NOMO-1 (cell line): ENCODE results near the gene GNAT1.

Experiments
- DNase-seq, 2 experiments: peaks; one replicate each; lab custom pipeline; 2025; ENCODE audit not compliant: unreplicated experiment in 2 of 2; lab: John Stamatoyannopoulos, UW

Gene GNAT1

DNA sequence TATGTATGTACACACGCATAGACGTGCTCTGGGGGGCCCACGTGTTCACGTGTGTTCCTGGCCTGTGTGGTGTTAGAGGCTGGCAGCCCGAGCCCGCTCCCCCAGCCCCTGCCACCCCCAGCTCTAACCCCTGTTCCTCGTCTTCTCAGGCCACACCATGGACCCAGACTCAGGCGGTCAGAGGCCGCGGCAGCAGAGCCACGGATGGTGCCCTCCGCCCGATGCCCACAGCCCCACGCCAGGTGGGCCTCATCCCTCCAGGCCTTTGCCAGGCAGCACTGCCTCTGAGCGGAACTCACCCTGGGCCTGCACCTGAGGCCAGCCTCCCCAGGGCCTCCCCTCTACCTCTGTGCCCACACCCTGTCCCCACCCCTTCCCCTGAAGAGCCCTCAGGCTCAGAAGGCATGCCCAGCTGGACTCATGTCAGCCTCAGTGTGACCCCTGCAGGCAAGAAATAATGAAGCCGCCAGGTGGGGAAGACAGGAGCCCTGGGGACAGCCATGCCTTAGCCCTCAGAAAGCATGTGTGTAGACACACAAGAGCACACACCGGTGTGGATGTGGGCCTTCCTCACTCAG is 16.4 kb upstream of the GNAT1 start:
- DNase-seq = no peak

DNA sequence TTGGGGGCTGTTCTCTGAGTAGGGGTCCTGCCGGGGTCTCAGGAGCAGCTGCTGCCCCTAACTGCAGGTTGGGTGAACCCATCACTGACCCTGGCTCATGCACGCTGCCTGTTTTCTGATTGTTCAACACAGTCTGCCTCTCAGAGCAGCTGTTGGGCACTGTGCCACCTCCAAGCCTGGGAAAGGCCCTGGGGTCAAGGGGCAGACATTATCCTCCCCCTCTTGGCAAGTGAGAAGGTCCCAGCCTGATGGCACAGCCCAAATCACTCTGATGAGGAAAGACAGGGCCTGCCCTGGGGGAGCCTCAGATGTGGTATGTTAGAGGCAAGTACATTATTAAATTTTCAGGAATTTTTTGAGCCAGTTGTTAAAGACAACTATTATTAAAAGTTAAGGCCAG is 14.1 kb upstream of the GNAT1 start:
- no peak for DNase-seq

DNA sequence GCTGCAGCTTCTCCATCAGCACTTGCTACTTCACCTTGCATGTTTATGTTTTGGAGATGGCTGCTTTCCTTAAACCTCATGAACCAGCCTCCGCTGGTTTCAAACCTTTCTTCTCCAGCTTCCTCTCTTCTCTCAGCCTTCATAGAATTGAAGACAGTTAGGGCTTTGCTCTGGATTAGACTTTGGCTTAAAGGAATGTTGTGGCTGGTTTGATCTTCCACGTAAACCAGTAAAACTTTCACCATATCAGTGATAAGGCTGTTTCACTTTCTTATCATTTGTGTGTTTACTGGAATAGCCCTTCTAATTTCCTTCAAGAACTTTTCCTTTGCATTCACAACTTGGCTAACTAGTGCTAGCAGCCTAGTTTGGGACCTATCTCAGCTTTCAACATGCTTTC is 11.7 kb upstream of the GNAT1 start:
- DNase-seq = no peak

DNA sequence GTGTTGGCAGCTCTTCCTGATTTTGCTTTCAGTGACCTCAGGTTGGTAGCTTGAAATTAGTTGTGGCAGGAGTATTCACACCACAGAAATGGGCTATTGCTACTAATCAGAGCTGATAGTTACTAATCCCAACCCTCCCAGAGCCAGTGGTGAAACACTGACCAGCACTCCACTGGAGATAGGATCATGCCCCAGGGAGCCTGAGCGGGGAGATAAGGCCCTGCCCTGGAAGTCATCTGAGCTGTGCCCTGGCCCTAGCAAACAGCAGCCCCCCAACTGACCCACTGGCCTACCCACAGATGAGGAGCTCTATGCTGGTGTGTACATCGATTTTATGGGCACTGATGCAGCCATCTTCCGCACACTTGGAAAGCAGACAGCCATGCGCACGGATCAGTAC is 9.4 kb upstream of the GNAT1 start:
- DNase-seq = no peak

DNA sequence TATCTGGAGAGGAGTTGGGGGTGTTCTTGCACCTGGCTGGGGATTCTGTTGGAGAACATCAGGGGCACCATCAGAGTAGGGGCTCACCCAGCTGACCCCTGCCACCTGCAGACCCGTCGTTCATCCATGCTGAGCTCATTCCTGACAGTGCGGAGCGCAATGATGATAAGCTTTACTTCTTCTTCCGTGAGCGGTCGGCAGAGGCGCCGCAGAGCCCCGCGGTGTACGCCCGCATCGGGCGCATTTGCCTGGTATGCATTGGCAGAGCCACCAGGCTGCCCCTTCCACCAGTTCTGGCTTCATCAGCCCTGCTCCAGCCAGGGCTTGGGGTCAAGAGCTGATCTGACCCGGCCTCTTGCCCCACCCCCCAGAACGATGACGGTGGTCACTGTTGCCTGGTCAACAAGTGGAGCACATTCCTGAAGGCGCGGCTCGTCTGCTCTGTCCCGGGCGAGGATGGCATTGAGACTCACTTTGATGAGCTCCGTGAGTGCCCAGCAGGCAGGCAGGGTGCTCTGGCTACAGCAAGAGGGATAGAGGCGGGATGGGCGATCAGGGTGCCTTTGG is 8.8 kb upstream of the GNAT1 start:
- DNase-seq = no peak

DNA sequence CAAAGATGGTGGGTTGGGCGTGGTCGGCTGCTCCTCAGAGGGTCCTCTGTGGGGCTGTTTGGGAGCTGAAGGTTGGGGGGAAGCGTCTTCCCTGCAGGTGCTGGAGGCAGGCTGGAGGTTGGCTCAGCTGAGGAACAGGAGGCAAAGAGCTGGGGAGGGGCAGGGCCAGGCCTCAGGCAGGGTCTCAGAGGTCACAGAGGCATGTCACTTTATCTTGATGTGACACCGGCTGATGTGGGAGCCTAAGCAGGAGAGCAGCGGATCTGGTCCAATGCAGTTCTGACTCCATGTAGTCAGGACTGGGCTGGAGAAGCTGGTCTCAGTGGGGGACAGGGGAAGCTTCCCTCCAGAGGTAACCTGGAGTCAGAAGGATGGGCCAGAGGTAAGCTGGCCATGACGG is 7.7 kb upstream of the GNAT1 start:
- no peak for DNase-seq

DNA sequence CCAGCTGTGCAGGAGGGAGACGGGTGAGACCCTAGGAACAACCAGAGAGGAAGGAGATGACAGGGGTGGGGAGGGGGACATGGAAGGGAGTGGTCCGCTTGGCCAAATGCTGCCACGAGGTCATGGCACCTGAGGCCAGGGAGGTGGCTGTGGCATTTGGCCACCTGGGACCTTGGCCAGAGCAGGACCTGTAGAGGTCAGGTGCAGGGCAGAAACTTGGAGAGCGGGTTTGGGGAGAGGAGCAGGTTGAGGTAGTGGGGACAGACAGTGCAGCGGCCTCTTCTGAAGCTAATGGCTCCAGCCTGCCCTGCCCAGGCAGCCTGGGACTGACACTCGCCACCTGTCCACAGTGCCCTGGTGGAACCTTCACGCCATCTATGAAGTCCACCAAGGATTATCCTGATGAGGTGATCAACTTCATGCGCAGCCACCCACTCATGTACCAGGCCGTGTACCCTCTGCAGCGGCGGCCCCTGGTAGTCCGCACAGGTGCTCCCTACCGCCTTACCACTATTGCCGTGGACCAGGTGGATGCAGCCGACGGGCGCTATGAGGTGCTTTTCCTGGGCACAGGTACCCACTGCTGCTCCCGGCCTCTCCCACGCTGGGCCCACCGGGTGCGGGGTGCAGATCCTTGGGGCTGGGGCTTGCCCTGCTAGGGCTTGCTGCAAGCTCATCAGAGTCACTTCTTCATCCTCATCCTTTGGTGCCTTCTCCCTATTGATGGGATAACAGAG is 7.0 kb upstream of the GNAT1 start:
- no peak for DNase-seq

DNA sequence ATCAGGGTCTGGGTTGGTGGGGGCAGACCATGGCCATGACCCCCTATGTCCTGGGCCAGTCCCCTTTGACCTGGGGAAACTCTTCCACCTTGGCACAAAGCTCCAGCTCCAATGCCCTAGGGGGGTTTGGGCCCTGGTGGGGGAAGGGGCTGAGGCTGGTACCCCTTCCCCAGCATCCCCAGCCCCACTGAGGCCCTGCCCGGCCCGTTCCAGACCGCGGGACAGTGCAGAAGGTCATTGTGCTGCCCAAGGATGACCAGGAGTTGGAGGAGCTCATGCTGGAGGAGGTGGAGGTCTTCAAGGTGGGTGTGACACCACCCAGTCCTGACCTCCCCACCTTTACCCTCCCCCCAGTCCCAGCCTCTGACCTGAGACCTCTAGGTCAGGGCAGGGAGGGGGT is 6.2 kb upstream of the GNAT1 start:
- DNase-seq = no peak

DNA sequence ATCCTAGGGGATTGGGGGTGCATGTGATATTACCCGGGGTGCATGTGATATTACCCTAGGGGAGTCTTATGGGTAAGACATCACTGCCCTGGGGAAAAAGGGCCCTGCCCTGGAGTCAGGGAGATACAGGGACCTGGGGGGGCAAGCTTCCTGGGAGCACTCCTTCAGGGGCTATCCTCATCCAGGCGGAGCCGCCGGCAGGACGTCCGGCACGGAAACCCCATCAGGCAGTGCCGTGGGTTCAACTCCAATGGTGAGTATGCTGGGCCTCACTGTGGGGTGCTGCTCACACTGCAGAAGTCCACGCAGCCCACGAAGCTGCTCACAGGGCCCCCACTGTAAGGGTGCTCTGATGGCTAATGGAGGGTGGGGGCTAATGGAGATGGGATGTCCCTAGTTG is 5.3 kb upstream of the GNAT1 start:
- no peak for DNase-seq

DNA sequence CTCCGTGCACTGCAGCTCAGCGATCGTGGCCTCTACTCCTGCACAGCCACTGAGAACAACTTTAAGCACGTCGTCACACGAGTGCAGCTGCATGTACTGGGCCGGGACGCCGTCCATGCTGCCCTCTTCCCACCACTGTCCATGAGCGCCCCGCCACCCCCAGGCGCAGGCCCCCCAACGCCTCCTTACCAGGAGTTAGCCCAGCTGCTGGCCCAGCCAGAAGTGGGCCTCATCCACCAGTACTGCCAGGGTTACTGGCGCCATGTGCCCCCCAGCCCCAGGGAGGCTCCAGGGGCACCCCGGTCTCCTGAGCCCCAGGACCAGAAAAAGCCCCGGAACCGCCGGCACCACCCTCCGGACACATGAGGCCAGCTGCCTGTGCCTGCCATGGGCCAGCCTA is 3.7 kb upstream of the GNAT1 start:
- no peak for DNase-seq

DNA sequence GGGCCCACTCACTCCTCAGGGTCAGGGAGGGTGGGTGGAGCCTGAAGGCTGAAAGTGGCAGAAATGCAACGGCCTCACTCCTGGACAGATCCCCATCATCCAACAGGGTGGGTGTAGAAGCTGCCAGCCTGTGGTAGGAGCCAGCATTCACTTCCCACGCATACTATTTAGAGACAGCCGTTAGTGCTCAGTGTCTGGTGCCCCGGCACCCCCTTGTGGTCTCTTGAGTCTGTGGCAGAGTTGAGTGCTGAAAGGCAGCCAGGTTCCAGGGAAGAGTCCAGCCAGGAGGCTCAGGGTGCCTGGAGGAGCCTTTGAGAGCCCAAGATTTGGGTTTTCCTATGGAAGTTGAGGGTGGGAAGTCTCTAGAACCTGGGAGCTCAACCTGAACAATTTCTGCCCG is 2.1 kb upstream of the GNAT1 start:
- peak; percentile 58 to 74 for DNase-seq

DNA sequence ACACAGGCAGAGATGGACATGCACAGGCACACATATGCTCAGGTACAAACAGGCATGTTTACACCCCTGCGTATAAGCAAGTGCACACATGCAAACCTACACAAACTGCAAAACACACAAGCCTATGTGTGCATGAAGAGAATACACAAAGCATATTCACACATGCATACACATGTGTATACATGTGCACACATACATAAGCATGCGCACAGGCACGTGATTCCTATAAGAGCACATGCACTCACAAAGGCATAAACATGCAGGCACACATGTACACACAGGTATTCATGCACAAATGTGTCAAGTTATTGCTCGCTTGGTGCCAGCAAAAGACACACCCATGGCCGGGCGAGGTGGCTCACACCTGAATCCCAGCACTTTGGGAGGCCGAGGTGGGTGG is 1.4 kb upstream of the GNAT1 start:
- DNase-seq = no peak

DNA sequence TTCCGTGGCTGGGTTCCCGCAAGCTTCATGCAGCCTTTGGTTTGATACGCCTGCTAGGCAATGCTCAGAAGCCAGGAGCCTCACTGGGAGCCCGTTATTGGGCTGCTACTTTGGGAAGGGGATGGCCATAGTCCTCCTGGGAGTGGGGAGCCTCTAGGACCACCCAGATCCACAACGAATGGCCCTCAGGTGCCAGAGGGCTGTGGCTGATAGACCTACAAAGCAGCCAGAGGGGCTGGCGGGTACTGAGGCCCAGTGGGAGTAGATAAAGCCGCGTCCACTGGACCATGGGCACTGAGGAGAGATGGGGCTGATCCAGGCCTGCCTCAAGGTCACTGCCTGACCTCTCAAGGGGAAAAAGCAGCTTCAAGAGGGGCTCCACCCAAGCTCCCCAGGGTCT is 714 bp downstream of the GNAT1 start:
- no peak for DNase-seq

DNA sequence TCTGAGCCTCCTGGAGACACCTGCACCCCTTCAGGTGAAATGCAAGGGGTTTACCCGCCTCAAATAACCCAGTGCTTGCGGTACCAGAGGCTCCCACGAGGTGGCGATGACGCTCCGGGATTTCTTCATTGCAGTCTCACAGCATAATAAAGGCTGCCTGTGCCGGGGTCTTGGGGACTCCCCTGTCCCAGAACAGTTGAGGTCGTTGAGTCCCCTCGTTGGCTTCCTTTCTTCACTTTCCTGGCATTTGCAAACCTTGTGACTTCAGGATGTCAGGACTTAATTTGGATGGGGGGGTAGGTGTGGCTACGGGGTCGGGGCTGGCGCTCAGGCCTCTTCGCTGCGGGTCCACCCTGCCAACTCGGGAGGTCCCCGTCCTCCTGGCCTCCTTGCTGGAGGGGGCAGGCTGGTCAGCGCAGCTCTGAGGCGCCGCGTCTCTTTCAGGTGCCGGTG is 1.3 kb downstream of the GNAT1 start:
- DNase-seq = peak; percentile 11 to 39

DNA sequence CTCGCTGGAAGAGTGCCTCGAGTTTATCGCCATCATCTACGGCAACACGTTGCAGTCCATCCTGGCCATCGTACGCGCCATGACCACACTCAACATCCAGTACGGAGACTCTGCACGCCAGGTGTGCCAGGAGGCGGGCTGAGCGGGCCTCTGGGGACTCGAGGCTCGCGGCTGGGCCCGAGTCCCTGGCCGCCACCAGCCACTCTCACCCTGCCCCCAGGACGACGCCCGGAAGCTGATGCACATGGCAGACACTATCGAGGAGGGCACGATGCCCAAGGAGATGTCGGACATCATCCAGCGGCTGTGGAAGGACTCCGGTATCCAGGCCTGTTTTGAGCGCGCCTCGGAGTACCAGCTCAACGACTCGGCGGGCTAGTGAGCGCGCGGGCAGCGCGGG is 1.9 kb downstream of the GNAT1 start:
- no peak for DNase-seq

DNA sequence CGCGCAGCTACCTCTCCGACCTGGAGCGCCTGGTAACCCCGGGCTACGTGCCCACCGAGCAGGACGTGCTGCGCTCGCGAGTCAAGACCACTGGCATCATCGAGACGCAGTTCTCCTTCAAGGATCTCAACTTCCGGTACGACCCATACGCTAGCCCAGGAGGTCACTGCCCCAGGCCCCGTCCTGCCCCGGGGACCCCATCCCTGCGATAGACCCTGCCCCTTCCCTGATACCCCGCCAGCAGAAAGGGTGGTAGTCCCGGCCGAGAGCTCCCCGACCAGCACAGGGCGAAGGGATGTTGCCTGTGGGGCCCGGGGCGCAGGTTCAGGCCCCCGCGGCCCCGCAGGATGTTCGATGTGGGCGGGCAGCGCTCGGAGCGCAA is 2.3 kb downstream of the GNAT1 start:
- DNase-seq = no peak

DNA sequence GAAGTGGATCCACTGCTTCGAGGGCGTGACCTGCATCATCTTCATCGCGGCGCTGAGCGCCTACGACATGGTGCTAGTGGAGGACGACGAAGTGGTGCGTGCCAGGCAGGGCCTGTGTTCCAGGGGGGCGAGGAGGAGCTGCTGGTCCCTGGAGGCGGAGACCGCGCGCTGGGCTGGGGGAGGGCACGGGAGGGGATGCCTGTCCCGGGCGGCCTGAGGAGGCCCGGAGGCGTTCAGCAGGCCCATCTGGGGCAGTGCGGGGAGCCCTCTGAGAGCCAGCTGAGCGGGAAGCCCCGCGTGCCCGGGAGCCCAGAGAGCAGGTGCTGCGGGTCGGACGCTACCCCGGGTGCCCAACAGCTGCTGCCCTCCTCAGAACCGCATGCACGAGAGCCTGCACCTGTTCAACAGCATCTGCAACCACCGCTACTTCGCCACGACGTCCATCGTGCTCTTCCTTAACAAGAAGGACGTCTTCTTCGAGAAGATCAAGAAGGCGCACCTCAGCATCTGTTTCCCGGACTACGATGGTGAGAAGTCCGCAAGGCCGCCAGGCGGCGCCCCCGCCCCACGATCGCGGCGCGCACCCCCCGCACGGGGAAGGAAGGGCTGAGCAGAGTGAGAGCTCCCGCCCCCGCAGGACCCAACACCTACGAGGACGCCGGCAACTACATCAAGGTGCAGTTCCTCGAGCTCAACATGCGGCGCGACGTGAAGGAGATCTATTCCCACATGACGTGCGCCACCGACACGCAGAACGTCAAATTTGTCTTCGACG is 2.9 kb downstream of the GNAT1 start:
- DNase-seq = peak; percentile 33 to 49

DNA sequence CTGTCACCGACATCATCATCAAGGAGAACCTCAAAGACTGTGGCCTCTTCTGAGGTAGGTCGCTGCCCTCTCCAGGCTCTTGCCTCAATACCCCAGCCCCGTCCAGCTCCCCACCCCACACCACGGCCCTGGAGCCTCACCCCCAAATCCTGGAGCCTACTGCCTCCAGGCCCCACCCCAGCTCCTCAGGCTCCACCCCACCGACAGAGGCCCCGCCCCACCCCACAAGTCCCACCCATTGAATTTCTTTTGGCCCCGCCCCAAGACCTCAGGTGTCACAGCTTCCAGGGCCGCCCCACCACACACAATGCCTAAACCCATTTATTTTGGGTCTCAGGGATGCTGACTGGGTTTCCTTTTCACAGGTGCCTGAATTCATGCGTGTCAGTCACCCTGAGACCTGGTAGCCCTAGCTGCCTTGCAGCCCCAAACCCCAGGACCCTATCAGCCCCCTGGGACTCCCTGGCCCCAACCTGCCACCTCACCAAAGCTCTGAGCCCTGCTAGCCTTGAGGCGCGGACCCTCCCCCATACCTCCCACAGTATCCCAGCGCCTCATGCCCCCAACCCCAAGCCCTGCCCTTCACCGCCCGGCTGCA is 3.6 kb downstream of the GNAT1 start:
- DNase-seq = no peak

DNA sequence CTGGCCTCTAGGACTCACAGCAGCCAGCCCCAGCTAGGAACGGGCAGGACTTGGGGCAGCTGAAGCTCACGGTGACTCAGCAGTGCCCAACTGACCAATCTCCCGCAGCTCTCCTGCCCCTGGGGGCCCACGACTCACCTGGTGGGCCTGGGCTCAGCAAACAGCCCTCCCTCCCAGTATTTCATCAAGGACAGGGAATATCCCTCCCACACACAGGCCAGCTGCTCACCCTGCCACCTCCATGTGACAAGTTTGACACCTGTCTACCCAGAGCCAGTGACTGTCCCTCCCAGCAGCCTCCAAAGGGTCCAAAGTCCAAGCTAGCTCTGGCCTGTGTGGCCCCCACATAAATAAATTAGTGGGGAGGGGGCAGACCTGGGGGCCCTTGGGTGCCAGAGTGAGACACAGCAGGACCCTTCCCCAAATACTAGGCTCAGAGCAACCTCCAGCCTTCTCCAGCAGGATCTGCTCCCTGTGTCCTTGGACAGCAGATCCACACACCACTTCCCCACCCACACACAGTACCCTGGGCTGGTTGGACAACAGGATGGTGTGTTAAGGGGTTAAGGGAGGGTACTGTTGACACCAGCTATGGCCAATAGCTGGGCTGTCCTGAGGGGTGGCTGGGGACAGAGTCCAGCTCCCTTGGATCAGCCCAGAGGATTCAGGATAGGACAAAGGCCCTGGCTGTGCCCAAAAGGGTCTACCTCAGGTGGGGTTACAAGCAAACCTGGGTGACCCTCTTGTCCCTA is 4.3 kb downstream of the GNAT1 start:
- no peak for DNase-seq

DNA sequence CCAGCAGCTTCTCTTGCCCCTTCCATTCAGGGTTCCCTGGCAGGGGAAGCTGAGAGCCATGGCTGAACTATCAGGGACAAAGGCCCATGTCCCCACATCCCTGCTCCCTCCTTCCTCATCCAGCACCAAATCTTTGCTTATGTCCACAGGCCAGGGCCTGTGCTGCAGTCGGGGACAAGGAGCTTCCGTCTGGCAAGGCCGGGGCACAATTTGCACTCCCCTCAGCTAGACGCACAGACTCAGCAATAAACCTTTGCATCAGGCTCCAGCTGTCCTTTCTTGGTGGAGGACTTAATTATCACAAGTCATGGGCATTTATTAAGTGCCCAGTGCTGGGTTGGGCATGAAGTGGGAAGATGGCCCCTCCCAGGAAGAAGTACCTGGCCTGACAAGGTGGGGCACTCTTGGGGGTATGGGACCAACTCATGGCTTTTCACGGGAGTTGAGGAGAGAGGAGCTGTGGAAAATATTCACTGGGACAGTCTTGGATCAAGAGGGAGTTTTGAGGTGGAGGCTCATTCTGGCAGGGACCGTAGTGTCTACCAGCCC is 4.9 kb downstream of the GNAT1 start:
- no peak for DNase-seq
